ENCODE data around the gene TEC. TPM values are rescaled to one million over a fixed set of nuclear protein-coding genes. Genes with fewer than 3 reads are reported as not detected.

TEC gene
- total and polyA plus RNA-seq, 2 of the 8 experiments (the other 6 are each of a cell fraction or from before 2014, with no cell fraction given): 0.73 to 1.8 TPM

DNA sequence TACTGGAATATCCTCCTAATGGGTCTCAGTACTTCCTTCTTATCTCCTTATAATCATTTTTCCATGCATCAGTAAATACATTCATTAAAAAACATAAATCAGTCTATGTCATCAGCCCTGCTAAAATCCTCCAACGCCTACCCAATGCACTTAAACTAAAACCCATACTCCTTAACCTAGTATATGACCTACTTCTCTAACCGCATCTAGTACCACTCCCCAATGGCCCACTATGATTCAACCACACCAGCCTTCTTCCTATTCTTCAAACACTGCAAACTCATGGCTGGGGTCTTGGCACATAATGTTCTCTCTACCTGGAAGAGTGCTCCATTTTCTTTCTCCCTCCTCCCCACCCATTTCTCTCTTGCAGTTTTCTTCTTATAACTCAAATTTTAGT, 18.7 kb downstream of the TEC start:
- POLR2A ChIA-PET (ENCODE audit: partially characterized antibody): no interaction called here
- H2BK20ac ChIP-seq (ENCODE audit: low read length): no peak overlapping the region
- no peak overlapping the region for H3K4me3 ChIP-seq (ENCODE audit: extremely low read depth in 1 of 4, insufficient read depth in 2 of 4, low read depth in 3 of 4, low read length in 4 of 4)
- no peaks in the 10 kb centered on the region for H3K36me3 ChIP-seq (ENCODE audit: control insufficient read depth in 2 of 4, insufficient read depth in 4 of 4, low read length in 3 of 4)
- no peaks in the 10 kb centered on the region for H3K9me3 ChIP-seq (ENCODE audit: insufficient read depth in 2 of 2, low read depth in 1 of 2, low read length in 1 of 2)
- H2AK5ac ChIP-seq (ENCODE audit: low read depth, low read length): no peak overlapping the region
- no peak overlapping the region for H3K14ac ChIP-seq (ENCODE audit: insufficient read length)
- no peaks in the 10 kb centered on the region for H4K20me1 ChIP-seq (replicated peaks in 1 of 2; ENCODE audit: control insufficient read depth in 1 of 2, insufficient read depth in 2 of 2, low read length in 2 of 2)
- no peak overlapping the region for H2BK120ac ChIP-seq (replicated peaks; ENCODE audit: low read depth, low read length)
- no peak overlapping the region for H3K23ac ChIP-seq (ENCODE audit: insufficient read length)
- no peak overlapping the region for H4K5ac ChIP-seq (ENCODE audit: insufficient read length, low read depth, low read length)
- H3K18ac ChIP-seq (ENCODE audit: extremely low read depth, low read length): no peak overlapping the region
- H3K4me1 ChIP-seq (replicated peaks in 1 of 4; ENCODE audit: control insufficient read depth in 3 of 4, insufficient read depth in 4 of 4, low read length in 3 of 4): no peaks in the 10 kb centered on the region
- no peak overlapping the region for H2BK12ac ChIP-seq (ENCODE audit: low read depth, low read length)
- H3K4me2 ChIP-seq (ENCODE audit: insufficient read depth in 1 of 2, low read depth in 2 of 2, low read length in 2 of 2): no peak overlapping the region
- no peaks in the 10 kb centered on the region for H3K79me2 ChIP-seq (ENCODE audit: control insufficient read depth in 1 of 2, insufficient read depth in 2 of 2, low read length in 2 of 2)
- H4K8ac ChIP-seq (ENCODE audit: extremely low read depth, insufficient read depth, low read length): no peak overlapping the region
- H3K27ac ChIP-seq (ENCODE audit: low read depth, low read length): no peak overlapping the region
- H3K56ac ChIP-seq (replicated peaks; ENCODE audit: insufficient read length, low read depth, low read length): no peak overlapping the region
- no peak overlapping the region for H2BK5ac ChIP-seq (ENCODE audit: low read depth, low read length)
- H4K91ac ChIP-seq (replicated peaks; ENCODE audit: insufficient read length, low read length): no peak overlapping the region
- DNase-seq (ENCODE audit: low read depth in 1 of 2, low spot score in 2 of 2) (no peak), FAIRE-seq (no peak)
- CTCF ChIA-PET (ENCODE audit: partially characterized antibody): interaction anchor here (1.7 kb wide), 1 partner anchor 9 kb away, joined by 3 read pairs; no protein-coding TSS in a partner anchor
- 83% methylated on average over 2 of the region's 2 CpGs; no CpG with 5 or more reads in 1 of the 2 experiments for WGBS, 2 experiments (ENCODE audit: extremely low coverage in 1 of 2, insufficient coverage in 1 of 2, insufficient read length in 1 of 2, insufficient replicate concordance in 2 of 2, low coverage in 1 of 2, low lambda C conversion rate in 2 of 2, missing lambda C conversion rate in 1 of 2)
- H3K79me1 ChIP-seq (ENCODE audit: low read depth, low read length): no peaks in the 10 kb centered on the region; the same call in none of the 2 replicates
- no peak overlapping the region for H3K4ac ChIP-seq (replicated peaks; ENCODE audit: insufficient read length, low read depth, low read length)
- H3K9ac ChIP-seq (replicated peaks in 1 of 4; ENCODE audit: extremely low read depth in 1 of 4, low read depth in 3 of 4, low read length in 3 of 4): no peak overlapping the region
- H2AFZ ChIP-seq (ENCODE audit: low read length): no peak overlapping the region
- no peak overlapping the region for H2BK15ac ChIP-seq (ENCODE audit: low read length)
- no peaks in the 10 kb centered on the region for H3K23me2 ChIP-seq (ENCODE audit: low read depth, low read length)
- H3K27me3 ChIP-seq (replicated peaks in 1 of 4; ENCODE audit: control insufficient read depth in 3 of 4, extremely low read depth in 1 of 4, insufficient read depth in 3 of 4, low read length in 3 of 4): no peaks in the 10 kb centered on the region
- no peak for TF ChIP-seq CHD1 (IDR thresholded peaks at IDR 0.05; ENCODE audit: low read depth, low read length)
- TF ChIP-seq RAD21 (IDR thresholded peaks at IDR 0.05 in 1 of 2, conservative IDR thresholded peaks at IDR 0.05 in 1 of 2; ENCODE audit: low read depth in 2 of 2, low read length in 2 of 2): no peak
- TF ChIP-seq ATF3 (IDR thresholded peaks at IDR 0.05; ENCODE audit: insufficient read depth, low read depth, low read length): no peak
- TF ChIP-seq ZNF274 (IDR thresholded peaks at IDR 0.05; ENCODE audit: borderline replicate concordance, extremely low read depth, low read length): no peak
- TF ChIP-seq CHD2 (IDR thresholded peaks at IDR 0.05; ENCODE audit: low read length): no peak
- no peak for TF ChIP-seq RFX5 (IDR thresholded peaks at IDR 0.05; ENCODE audit: borderline replicate concordance, low read depth, low read length)
- TF ChIP-seq TAF7 (optimal IDR thresholded peaks at IDR 0.05; ENCODE audit: borderline replicate concordance, low read depth, low read length): no peak
- TF ChIP-seq ASH2L (IDR thresholded peaks at IDR 0.05; ENCODE audit: low read length): no peak
- no peak for TF ChIP-seq MAFK (IDR thresholded peaks at IDR 0.05; ENCODE audit: low read depth, low read length)
- no peak for TF ChIP-seq TCF12 (IDR thresholded peaks at IDR 0.05; ENCODE audit: low read depth, low read length)
- TF ChIP-seq, protein P1, sequence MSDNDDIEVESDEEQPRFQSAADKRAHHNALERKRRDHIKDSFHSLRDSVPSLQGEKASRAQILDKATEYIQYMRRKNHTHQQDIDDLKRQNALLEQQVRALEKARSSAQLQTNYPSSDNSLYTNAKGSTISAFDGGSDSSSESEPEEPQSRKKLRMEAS (IDR thresholded peaks at IDR 0.05): no peak
- no peak for TF ChIP-seq SIX5 (IDR thresholded peaks at IDR 0.05; ENCODE audit: low read depth, low read length)
- no peak for TF ChIP-seq BRCA1 (IDR thresholded peaks at IDR 0.05; ENCODE audit: low read depth, low read length)
- no peak for TF ChIP-seq JUND (IDR thresholded peaks at IDR 0.05; ENCODE audit: low read length)
- no peak for TF ChIP-seq SIRT6 (IDR thresholded peaks at IDR 0.05; ENCODE audit: low read length)

Data from H1 (cell line).